Measurements from ENCODE around the gene MAML2. TPM values are rescaled to one million over a fixed set of nuclear protein-coding genes. Genes with fewer than 3 reads are reported as not detected.

MAML2 gene
- total RNA-seq, 2 experiments from 2014 or later: 23.4 to 27.2 TPM

DNA sequence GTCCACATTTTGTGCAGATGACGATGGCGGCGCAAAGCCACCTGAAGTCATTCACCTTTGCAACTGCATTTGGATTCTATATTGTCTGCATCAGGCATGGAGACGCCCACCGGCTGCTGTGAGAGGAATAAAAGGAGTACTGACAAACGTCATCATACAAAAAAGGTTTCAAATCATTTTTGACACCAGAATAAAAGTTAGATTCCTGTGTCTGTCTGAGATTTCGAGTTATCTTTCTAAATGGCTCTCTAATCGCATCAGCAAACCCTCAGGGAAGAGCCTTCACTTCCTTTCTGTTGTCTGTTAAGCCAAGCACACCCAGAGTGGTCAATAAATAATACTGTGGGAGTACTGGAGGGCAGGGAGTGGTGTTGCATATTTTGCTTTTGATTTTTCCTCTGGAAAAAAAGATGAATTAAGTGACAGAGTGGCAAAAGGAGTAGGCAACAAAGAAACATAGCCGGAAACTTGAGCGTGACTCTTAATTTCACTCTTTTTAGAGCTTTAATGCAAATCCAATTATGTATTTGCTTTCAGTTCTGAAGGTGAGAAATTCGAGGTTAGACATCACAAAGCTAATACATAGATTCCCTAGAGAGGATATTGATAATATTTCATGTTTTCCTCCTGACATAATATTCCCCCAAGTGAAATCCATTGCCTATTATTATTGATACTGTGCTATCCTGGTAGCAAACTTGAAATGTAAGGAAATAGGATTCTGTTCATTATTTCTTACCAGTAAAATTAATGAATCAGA lies 268.3 kb downstream of the MAML2 start:
- Mint-ChIP-seq H3K9me3 (peaks cover 2% of the 10 kb centered on the region), H3K27me3 (no peaks in the 10 kb centered on the region), H3K36me3 (ENCODE audit: low read depth) (peaks cover 46% of the 10 kb centered on the region), H3K4me3 (no peak overlapping the region), H3K4me1 (peaks cover 37% of the 10 kb centered on the region), H3K27ac (peak overlapping the region; percentile 38)
- ChIA-PET CTCF (interaction anchor here (1.5 to 2.0 kb wide), 3 partner anchors 9 to 12 kb away, joined by 3 to 10 read pairs (median 4); no protein-coding TSS in a partner anchor), POLR2A (no interaction called here)
- DNase-seq: no peak

DNA sequence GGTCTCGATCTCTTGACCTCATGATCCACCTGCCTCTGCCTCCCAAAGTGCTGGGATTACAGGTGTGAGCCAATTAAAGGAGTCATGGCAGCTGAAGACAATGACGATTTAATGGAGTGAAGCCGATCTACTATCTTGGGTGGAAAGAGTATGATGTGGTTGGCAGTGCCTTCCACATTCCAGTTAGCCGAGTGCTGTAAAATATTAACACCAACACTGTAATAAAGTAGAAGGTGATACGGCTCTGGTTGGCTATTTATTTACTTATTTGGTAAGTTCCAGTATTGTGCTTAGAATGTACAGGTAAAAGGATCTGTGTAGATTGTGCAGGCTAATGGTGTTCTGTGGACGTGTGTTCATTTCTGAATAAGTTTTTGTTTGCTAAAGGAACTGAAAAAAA lies 269.5 kb downstream of the MAML2 start:
- CTCF ChIA-PET: interaction anchor here (1.5 kb wide), 1 partner anchor 11 kb away, joined by 3 read pairs; no protein-coding TSS in a partner anchor
- H3K36me3 Mint-ChIP-seq (ENCODE audit: low read depth): peaks cover 39% of the 10 kb centered on the region
- no peak overlapping the region for H3K4me3 Mint-ChIP-seq
- POLR2A ChIA-PET: no interaction called here
- H3K27ac Mint-ChIP-seq: no peak overlapping the region
- H3K27me3 Mint-ChIP-seq: no peaks in the 10 kb centered on the region
- no peaks in the 10 kb centered on the region for H3K9me3 Mint-ChIP-seq
- DNase-seq: no peak
- peaks cover 33% of the 10 kb centered on the region for H3K4me1 Mint-ChIP-seq

DNA sequence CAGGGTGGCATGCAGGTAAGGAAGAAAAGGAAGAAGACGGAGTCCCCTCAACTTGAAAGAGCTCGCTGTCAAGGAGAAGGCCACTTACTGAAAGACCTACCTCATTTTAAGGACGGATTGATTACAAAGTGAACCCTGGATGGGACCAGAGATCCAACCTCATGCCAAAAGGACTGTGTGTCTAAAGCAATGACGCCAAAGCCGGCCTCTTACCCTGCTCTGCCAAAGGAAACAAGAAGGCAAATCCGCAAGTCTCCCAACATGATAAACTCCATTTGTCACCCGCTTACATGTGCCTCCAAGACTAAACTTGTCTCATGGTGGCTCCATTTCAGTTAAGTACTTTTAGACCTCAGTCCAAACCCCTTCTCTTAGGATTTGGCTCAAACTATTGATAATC lies 270.4 kb downstream of the MAML2 start:
- H3K36me3 Mint-ChIP-seq (ENCODE audit: low read depth): peaks cover 38% of the 10 kb centered on the region

DNA sequence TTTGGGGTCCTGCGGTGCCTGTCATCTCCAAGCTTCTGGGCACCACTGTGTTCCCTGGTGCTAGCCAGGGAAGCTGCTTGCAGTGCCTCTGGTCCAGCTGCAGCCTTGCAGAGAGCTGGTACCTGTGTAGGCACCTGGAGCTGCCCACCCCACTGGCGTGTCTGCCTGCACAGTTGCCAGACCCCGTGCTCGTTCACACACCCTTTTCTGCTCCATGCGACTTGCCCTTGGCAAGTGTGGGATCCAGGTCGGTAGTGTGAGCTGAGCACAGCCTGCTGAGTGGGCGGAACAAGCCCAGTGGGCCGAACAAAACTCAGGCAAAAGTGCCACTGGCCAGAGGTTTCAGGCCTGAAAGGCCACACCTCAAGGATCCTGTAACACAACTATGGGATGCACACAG lies 272.5 kb downstream of the MAML2 start:
- ChIA-PET CTCF (interaction anchor here (0.9 to 2.6 kb wide), 4 partner anchors 10 to 31 kb away, joined by 3 to 8 read pairs (median 4); no protein-coding TSS in a partner anchor), POLR2A (no interaction called here)
- H3K27me3 Mint-ChIP-seq: no peaks in the 10 kb centered on the region
- no peak overlapping the region for H3K27ac Mint-ChIP-seq
- H3K36me3 Mint-ChIP-seq (ENCODE audit: low read depth): peaks cover 33% of the 10 kb centered on the region
- no peak for DNase-seq
- no peak overlapping the region for H3K4me3 Mint-ChIP-seq
- H3K4me1 Mint-ChIP-seq: peaks cover 31% of the 10 kb centered on the region
- H3K9me3 Mint-ChIP-seq: no peaks in the 10 kb centered on the region

More for the DNA sequence above, 270.4 kb downstream of the MAML2 start:
- no peak for DNase-seq
- Mint-ChIP-seq H3K9me3 (no peaks in the 10 kb centered on the region), H3K27me3 (no peaks in the 10 kb centered on the region), H3K27ac (no peak overlapping the region), H3K4me3 (no peak overlapping the region), H3K4me1 (peaks cover 36% of the 10 kb centered on the region)
- POLR2A ChIA-PET: no interaction called here
- CTCF ChIA-PET: interaction anchor here (0.6 to 2.0 kb wide), 2 partner anchors 10 to 1230 kb away, joined by 4 to 8 read pairs; no protein-coding TSS in a partner anchor

DNA sequence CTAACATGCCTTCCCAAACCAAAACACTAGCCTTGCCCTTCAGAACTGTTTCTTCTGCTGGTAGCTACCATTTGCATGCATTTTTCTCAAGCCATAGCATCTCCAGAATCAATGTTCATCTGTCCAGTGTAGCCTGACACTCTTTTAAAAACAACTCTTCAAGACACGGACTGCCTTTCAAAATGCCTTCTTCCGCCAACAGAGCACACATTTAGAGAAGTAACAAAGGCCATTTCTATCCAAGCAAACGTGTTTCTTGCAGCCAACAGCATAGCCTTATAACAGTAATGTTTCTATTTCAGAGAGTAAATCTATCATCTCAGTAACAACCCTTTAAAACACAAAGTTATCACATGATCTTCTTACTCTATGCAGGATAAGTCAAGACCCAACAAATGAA lies 275.8 kb downstream of the MAML2 start:
- Mint-ChIP-seq H3K36me3 (ENCODE audit: low read depth) (peaks cover 12% of the 10 kb centered on the region), H3K9me3 (no peaks in the 10 kb centered on the region), H3K4me1 (peaks cover 39% of the 10 kb centered on the region), H3K4me3 (no peak overlapping the region), H3K27me3 (no peaks in the 10 kb centered on the region), H3K27ac (no peak overlapping the region)
- no peak for DNase-seq
- ChIA-PET POLR2A (no interaction called here), CTCF (interaction anchor here (0.6 to 1.3 kb wide), 3 partner anchors 13 to 274 kb away, joined by 3 read pairs; no protein-coding TSS in a partner anchor)

DNA sequence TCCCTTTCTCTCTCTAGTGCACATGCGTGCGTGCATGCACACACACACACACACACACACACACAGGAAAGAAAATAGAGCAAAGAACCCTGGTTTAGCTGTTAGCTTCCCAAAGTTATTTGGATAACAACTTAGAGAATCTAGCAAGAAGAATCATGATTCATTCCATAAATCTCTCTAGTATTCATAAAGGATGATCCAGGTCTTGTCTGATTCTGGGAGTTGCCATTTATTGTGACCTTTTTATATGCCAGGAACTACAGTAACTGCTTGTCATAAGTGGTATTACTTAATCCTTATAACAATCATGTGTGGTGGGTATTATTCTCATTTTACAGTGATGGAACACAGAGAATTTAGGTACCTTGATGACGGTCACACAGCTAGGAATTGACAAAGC lies 277.6 kb downstream of the MAML2 start:
- H3K36me3 Mint-ChIP-seq (ENCODE audit: low read depth): peaks cover 16% of the 10 kb centered on the region
- H3K27me3 Mint-ChIP-seq: no peaks in the 10 kb centered on the region
- H3K4me3 Mint-ChIP-seq: no peak overlapping the region
- peaks cover 47% of the 10 kb centered on the region for H3K4me1 Mint-ChIP-seq
- ChIA-PET CTCF (interaction anchor here (0.6 to 1.3 kb wide), 4 partner anchors 11 to 172 kb away, joined by 3 to 4 read pairs (median 3); no protein-coding TSS in a partner anchor), POLR2A (no interaction called here)
- no peak for DNase-seq
- no peaks in the 10 kb centered on the region for H3K9me3 Mint-ChIP-seq
- H3K27ac Mint-ChIP-seq: no peak overlapping the region

DNA sequence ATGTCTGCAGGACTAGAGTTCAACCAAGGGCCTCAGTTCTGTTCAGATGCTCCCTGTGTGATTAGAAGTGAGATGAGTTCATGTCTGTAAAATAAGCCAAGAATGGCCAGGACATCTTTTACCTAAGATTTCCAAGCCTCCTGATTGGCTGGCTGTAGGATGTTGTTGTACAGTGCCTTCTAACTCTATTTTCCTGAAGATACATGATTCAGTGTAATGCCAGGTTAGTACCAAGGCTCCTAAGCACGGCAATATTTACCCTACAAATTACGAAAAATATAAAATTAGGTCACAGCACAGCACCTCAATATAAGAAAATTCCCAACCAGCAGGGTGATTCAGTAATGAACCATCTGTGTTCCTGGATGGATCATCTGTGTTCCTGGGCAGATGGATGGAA lies 279.1 kb downstream of the MAML2 start:
- Mint-ChIP-seq H3K4me3 (no peak overlapping the region), H3K4me1 (peaks cover 48% of the 10 kb centered on the region), H3K9me3 (no peaks in the 10 kb centered on the region), H3K27me3 (no peaks in the 10 kb centered on the region), H3K36me3 (ENCODE audit: low read depth) (peaks cover 27% of the 10 kb centered on the region), H3K27ac (peak overlapping the region; percentile 17)
- no peak for DNase-seq
- CTCF ChIA-PET: interaction anchor here (0.6 to 1.6 kb wide), 3 partner anchors 9 to 128 kb away, joined by 3 read pairs; no protein-coding TSS in a partner anchor
- POLR2A ChIA-PET: no interaction called here

DNA sequence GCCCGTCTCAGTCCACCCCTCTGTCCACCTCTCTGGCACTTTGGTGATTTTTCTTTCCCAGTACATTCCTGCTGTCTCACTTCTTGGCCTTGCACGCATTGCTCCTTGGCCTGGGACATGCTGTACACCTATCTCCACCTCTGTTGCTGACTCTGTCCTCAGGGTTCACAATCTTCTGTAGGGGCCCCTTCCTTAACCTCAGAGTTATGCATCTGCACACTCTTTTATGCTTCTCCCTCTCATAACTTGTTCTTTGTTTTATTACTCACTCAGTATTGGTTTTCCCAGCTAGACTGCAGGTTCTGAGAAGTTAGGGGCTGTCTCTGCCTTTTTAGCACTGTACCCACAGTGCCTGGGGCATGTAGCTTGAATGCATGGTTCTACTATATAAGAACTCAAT lies 279.9 kb downstream of the MAML2 start:
- H3K36me3 Mint-ChIP-seq (ENCODE audit: low read depth): peaks cover 29% of the 10 kb centered on the region
- no peaks in the 10 kb centered on the region for H3K9me3 Mint-ChIP-seq
- DNase-seq: no peak
- no peaks in the 10 kb centered on the region for H3K27me3 Mint-ChIP-seq
- POLR2A ChIA-PET: no interaction called here
- CTCF ChIA-PET: interaction anchor here (1.3 to 2.2 kb wide), 4 partner anchors 8 to 28 kb away, joined by 3 to 8 read pairs (median 3); no protein-coding TSS in a partner anchor
- H3K27ac Mint-ChIP-seq: no peak overlapping the region
- peaks cover 48% of the 10 kb centered on the region for H3K4me1 Mint-ChIP-seq
- no peak overlapping the region for H3K4me3 Mint-ChIP-seq

DNA sequence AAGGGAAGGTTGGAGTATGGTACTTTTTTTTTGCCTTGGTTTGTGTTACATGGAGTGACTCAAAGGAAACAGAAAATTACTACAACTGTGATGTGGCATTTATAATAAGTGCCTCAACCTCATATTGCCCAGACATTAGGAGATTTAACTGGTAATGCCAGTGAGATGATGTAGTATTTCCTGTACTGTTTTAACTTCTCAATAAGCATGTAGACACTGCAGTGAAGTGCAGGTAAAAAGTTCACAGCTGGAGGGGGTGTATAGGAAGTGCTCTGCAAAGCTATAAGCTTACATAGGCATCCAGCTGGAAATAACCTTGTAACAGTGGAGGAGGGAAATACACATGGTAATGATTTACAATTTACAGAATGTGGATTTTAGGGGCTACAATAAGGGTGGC lies 280.9 kb downstream of the MAML2 start:
- H3K27ac Mint-ChIP-seq: peak overlapping the region; percentile 7
- ChIA-PET CTCF (interaction anchor here (1.0 to 2.2 kb wide), 4 partner anchors 10 to 27 kb away, joined by 3 to 8 read pairs (median 3); no protein-coding TSS in a partner anchor), POLR2A (interaction anchor here (0.6 kb wide), 2 partner anchors 87 to 325 kb away, joined by 3 read pairs; no protein-coding TSS in a partner anchor)
- H3K4me1 Mint-ChIP-seq: peaks cover 49% of the 10 kb centered on the region
- H3K4me3 Mint-ChIP-seq: no peak overlapping the region
- peak; percentile 39 for DNase-seq
- peaks cover 32% of the 10 kb centered on the region for H3K36me3 Mint-ChIP-seq (ENCODE audit: low read depth)
- H3K9me3 Mint-ChIP-seq: no peaks in the 10 kb centered on the region
- no peaks in the 10 kb centered on the region for H3K27me3 Mint-ChIP-seq

DNA sequence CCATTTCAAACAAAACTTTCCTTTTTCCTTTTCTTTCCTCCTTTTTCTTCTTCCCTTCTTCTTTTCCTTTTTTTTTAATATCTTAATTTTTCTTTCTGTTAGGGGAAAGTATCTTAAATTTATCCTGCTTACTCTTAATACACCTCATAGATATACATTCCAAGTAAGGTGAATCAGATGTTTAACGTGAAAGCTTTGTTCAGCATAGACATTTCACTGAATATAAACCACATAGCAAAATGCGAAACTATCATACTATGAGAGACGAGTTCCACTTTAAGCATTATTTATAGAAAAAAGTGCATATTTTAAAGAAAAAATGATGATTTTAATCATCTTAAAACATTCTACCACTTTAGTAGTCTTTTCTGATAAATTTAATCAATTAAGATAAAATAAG lies 281.3 kb downstream of the MAML2 start:
- CTCF ChIA-PET: interaction anchor here (1.0 to 2.9 kb wide), 4 partner anchors 10 to 281 kb away, joined by 3 to 14 read pairs (median 6); partner anchors contain the start of gene MAML2
- H3K4me1 Mint-ChIP-seq: peaks cover 51% of the 10 kb centered on the region
- no peaks in the 10 kb centered on the region for H3K9me3 Mint-ChIP-seq
- no peak for DNase-seq
- POLR2A ChIA-PET: interaction anchor here (0.6 to 0.7 kb wide), 3 partner anchors 11 to 326 kb away, joined by 3 to 4 read pairs (median 3); no protein-coding TSS in a partner anchor
- peak overlapping the region; percentile 7 for H3K27ac Mint-ChIP-seq
- H3K4me3 Mint-ChIP-seq: no peak overlapping the region
- no peaks in the 10 kb centered on the region for H3K27me3 Mint-ChIP-seq
- peaks cover 32% of the 10 kb centered on the region for H3K36me3 Mint-ChIP-seq (ENCODE audit: low read depth)

DNA sequence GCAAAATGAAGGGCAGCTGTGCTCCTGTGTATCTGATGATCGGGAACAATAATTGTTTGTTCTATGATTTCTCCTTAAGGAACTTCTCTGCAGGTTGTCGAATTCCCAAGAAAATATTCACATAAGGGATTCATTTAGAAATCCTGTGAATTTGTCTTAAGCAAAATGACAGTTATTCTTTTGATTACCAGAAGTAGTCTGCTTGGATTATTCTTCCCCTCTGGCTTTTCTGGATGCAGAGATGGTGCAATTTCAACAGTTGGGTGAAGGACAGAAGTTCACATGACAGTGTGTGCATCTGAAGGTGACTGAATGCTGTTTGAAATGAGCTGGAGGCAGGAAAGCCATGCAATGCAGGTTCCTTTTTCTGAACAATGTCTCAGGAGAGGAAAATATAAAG lies 281.9 kb downstream of the MAML2 start:
- H3K27ac Mint-ChIP-seq: no peak overlapping the region
- CTCF ChIA-PET: interaction anchor here (1.0 to 2.9 kb wide), 3 partner anchors 9 to 281 kb away, joined by 3 to 14 read pairs (median 8); partner anchors contain the start of gene MAML2
- H3K9me3 Mint-ChIP-seq: no peaks in the 10 kb centered on the region
- peaks cover 30% of the 10 kb centered on the region for H3K36me3 Mint-ChIP-seq (ENCODE audit: low read depth)
- H3K27me3 Mint-ChIP-seq: no peaks in the 10 kb centered on the region
- H3K4me3 Mint-ChIP-seq: no peak overlapping the region
- peaks cover 52% of the 10 kb centered on the region for H3K4me1 Mint-ChIP-seq
- POLR2A ChIA-PET: interaction anchor here (0.5 to 0.7 kb wide), 3 partner anchors 10 to 45 kb away, joined by 3 to 4 read pairs (median 4); no protein-coding TSS in a partner anchor
- DNase-seq: no peak

DNA sequence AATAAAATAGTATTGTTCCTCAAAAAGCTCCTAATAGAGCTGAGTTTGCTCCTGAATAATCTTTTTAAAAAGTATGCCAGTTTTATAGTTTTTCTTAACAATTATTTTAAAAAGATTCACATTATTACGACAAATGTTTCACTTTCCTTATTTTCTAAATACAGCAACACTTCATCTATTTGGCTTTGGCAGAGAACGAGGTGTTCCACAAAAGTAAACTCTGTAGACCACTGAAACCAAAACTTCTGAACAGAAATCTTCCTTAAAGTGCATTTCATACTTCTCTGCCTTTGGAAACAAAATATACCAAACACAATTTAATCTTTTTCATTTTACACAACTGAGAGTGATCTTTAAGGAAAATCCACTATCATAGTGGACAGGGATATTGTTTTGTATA lies 285.5 kb downstream of the MAML2 start:
- CTCF ChIA-PET: no interaction called here
- DNase-seq: no peak
- Mint-ChIP-seq H3K9me3 (peaks cover 3% of the 10 kb centered on the region), H3K4me3 (no peak overlapping the region), H3K27me3 (no peaks in the 10 kb centered on the region), H3K4me1 (peaks cover 62% of the 10 kb centered on the region), H3K36me3 (ENCODE audit: low read depth) (peaks cover 44% of the 10 kb centered on the region), H3K27ac (no peak overlapping the region)
- POLR2A ChIA-PET: no interaction called here

DNA sequence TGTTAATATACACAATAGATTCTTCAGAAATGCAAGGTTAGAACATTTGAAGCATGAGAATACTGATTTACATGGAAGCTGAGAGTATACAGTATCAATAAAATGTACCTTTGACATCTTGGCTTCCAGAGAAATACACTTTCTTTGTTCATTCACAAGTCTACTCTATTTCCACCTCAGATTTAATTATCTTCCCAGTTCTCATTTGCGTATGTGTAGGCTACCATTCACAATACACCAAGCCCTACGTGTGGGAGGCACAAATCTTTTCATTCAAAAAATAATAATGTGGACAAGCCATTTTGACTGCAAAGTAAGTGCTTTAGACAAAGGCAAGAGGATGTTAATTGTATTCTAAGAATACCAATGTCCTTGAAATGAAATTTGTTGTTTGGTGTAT lies 286.4 kb downstream of the MAML2 start:
- Mint-ChIP-seq H3K4me3 (no peak overlapping the region), H3K9me3 (peaks cover 3% of the 10 kb centered on the region), H3K36me3 (ENCODE audit: low read depth) (peaks cover 49% of the 10 kb centered on the region), H3K4me1 (peaks cover 62% of the 10 kb centered on the region), H3K27ac (no peak overlapping the region), H3K27me3 (no peaks in the 10 kb centered on the region)
- CTCF ChIA-PET: interaction anchor here (0.6 to 2.6 kb wide), 2 partner anchors 134 to 287 kb away, joined by 4 to 17 read pairs; partner anchors contain the start of gene MAML2
- no peak for DNase-seq
- POLR2A ChIA-PET: no interaction called here

Data from activated CD4-positive, alpha-beta T cell treated with anti-CD3 and anti-CD28 coated beads, Interleukin-2, amount 10 ng/mL, durations not matched to agents 7 days and 5 days (primary cell).